ENCODE data around the gene PCYOX1L. TPM values are rescaled to one million over a fixed set of nuclear protein-coding genes. Genes with fewer than 3 reads are reported as not detected.
A peak's percentile ranks its signal among the peaks of the same experiment; 100 is the strongest.
"Not testable (repeated sequence)": the region's sequence is repeated elsewhere in the genome, so short reads cannot be mapped to it uniquely, and the experiment has no call there.

PCYOX1L gene
- polyA plus RNA-seq, 3 donors, result 9.8 to 31.8 (median 13.5) TPM

GRCh38 chr5:149397530-149397929 is 39.7 kb downstream of the PCYOX1L start:
- no peak for TF ChIP-seq CTCF (IDR thresholded peaks at IDR 0.05)
- Histone ChIP-seq H3K27me3 (ENCODE audit: control insufficient read depth in 2 of 2, insufficient read depth in 2 of 2, low read length in 2 of 2) (no peaks in the 10 kb centered on the region), H3K36me3 (replicated peaks in 1 of 2; ENCODE audit: control insufficient read depth in 1 of 2, insufficient read depth in 2 of 2, low read length in 2 of 2) (no peaks in the 10 kb centered on the region), H3K4me3 (replicated peaks in 1 of 3; ENCODE audit: low read depth in 2 of 3, low read length in 3 of 3) (no peak overlapping the region), H3K9ac (ENCODE audit: insufficient read depth, low read length, poor library complexity, severe bottlenecking) (no peak overlapping the region), H3K4me2 (replicated peaks; ENCODE audit: extremely low read depth, low read length, poor library complexity, severe bottlenecking) (no peak overlapping the region), H3K9me3 (replicated peaks in 1 of 2; ENCODE audit: control insufficient read depth in 1 of 2, insufficient read depth in 1 of 2, low read length in 2 of 2) (no peaks in the 10 kb centered on the region), H4K20me1 (ENCODE audit: insufficient read depth, low read length) (no peaks in the 10 kb centered on the region), H3K79me2 (ENCODE audit: insufficient read depth, low read length) (no peaks in the 10 kb centered on the region), H2AFZ (ENCODE audit: insufficient read depth, low read depth, low read length, poor library complexity, severe bottlenecking) (no peak overlapping the region), H3K4me1 (ENCODE audit: control insufficient read depth in 1 of 2, insufficient read depth in 2 of 2, low read length in 2 of 2) (no peaks in the 10 kb centered on the region), H3K27ac (ENCODE audit: low read depth in 1 of 2, low read length in 2 of 2) (no peak overlapping the region)
- DNase-seq, result no peak
- no peaks in the 10 kb centered on the region for H3K9me3 Mint-ChIP-seq
- H3K4me1 Mint-ChIP-seq, result no peaks in the 10 kb centered on the region
- H3K27me3 Mint-ChIP-seq (ENCODE audit: low read depth in 3 of 3), result peaks cover 0 to 2% (median 0%) of the 10 kb centered on the region in 3 donors
- peak overlapping the region in 1 of 7 donors; percentile 1 for H3K27ac Mint-ChIP-seq
- H3K36me3 Mint-ChIP-seq, result no peaks in the 10 kb centered on the region
- no peak overlapping the region for H3K4me3 Mint-ChIP-seq
- 74% methylated on average over 3 of the region's 6 CpGs for WGBS (ENCODE audit: insufficient coverage)
- intact Hi-C loops (cut with micrococcal nuclease), result no loop called here

DNA sequence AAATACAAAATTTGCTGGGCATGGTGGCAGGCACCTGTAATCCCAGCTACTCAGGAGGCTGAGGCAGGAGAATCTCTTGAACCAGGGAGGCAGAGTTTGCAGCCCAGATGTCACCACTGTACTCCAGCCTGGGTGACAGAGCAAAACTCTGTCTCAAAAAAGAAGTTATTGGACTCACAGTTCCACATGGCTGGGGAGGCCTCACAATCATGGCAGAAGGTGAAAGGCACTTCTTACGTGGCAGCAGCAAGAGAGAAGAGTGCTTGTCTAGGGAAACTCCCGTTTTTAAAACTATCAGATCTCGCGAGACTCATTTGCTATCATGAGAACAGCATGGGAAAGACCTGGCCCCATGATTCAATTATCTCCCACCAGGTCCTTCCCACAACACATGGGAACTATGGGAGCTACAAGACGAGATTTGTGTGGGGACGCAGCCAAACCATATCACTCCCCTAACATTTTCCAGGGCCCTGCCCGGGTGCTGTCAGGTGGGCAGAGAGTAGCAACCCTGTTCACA is 41.0 kb downstream of the PCYOX1L start:
- H2AFZ ChIP-seq (ENCODE audit: insufficient read depth, low read depth, low read length, poor library complexity, severe bottlenecking); H3K4me2 ChIP-seq (replicated peaks; ENCODE audit: extremely low read depth, low read length, poor library complexity, severe bottlenecking); H3K79me2 ChIP-seq (ENCODE audit: insufficient read depth, low read length); H3K36me3 ChIP-seq (replicated peaks in 1 of 2; ENCODE audit: control insufficient read depth in 1 of 2, insufficient read depth in 2 of 2, low read length in 2 of 2); DNase-seq; H3K27me3 Mint-ChIP-seq (ENCODE audit: low read depth in 3 of 3); H3K36me3 Mint-ChIP-seq; H3K4me1 ChIP-seq (ENCODE audit: control insufficient read depth in 1 of 2, insufficient read depth in 2 of 2, low read length in 2 of 2); H4K20me1 ChIP-seq (ENCODE audit: insufficient read depth, low read length); H3K4me3 ChIP-seq (replicated peaks in 1 of 3; ENCODE audit: low read depth in 2 of 3, low read length in 3 of 3); H3K9me3 Mint-ChIP-seq; H3K4me3 Mint-ChIP-seq; H3K27ac ChIP-seq (ENCODE audit: low read depth in 1 of 2, low read length in 2 of 2); intact Hi-C loops (cut with micrococcal nuclease); H3K9me3 ChIP-seq (replicated peaks in 1 of 2; ENCODE audit: control insufficient read depth in 1 of 2, insufficient read depth in 1 of 2, low read length in 2 of 2); H3K9ac ChIP-seq (ENCODE audit: insufficient read depth, low read length, poor library complexity, severe bottlenecking); H3K27me3 ChIP-seq (ENCODE audit: control insufficient read depth in 2 of 2, insufficient read depth in 2 of 2, low read length in 2 of 2); H3K4me1 Mint-ChIP-seq: not testable (repeated sequence)
- WGBS (ENCODE audit: insufficient coverage), result 83% methylated on average over 6 of the region's 7 CpGs
- peak overlapping the region in 1 of 7 donors; percentile 18 for H3K27ac Mint-ChIP-seq

Measured in CD14-positive monocyte (primary cell).